ENCODE measurements around the gene SERPINA4.

DNA sequence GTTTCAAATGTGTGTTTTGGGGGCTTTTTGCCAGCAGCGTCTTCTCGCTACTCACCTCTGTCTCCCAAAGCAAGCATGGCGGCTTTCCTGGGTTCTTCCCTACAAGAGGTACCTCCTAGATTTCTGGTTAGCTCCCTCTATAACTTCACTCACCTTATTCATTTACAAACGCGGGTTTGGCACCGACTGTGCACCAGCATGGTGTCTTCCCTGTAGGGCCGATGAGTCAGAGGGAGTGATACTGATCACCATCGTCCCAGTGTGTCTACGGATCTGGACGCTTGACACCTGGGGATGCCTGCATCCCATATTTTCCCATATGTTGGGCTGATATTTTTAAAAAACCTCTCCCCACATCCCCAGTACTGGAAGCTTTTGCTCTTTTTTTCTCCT is 44.0 kb upstream of the SERPINA4 start:
- TF ChIP-seq, protein P1, sequence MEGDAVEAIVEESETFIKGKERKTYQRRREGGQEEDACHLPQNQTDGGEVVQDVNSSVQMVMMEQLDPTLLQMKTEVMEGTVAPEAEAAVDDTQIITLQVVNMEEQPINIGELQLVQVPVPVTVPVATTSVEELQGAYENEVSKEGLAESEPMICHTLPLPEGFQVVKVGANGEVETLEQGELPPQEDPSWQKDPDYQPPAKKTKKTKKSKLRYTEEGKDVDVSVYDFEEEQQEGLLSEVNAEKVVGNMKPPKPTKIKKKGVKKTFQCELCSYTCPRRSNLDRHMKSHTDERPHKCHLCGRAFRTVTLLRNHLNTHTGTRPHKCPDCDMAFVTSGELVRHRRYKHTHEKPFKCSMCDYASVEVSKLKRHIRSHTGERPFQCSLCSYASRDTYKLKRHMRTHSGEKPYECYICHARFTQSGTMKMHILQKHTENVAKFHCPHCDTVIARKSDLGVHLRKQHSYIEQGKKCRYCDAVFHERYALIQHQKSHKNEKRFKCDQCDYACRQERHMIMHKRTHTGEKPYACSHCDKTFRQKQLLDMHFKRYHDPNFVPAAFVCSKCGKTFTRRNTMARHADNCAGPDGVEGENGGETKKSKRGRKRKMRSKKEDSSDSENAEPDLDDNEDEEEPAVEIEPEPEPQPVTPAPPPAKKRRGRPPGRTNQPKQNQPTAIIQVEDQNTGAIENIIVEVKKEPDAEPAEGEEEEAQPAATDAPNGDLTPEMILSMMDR (IDR thresholded peaks at IDR 0.05 in 4 of 5, conservative IDR thresholded peaks at IDR 0.05 in 1 of 5) = no peak
- TF ChIP-seq POLR2A (IDR thresholded peaks at IDR 0.05) = no peak
